Sigmoid colon (tissue), 7 donors: ENCODE results near the gene CNBP. TPM values are rescaled to one million over a fixed set of nuclear protein-coding genes. Genes with fewer than 3 reads are reported as not detected.

Experiments used
- DNase-seq: peaks from one replicate; pipeline ENCODE4 v3.0.0-alpha.2; 2019
- H3K27ac ChIP-seq, 4 donors: fragments of 200-600 bp; sonication (generic); one replicate each; pipeline ENCODE4 v1.5.1; 2016 to 2019; ENCODE audit warnings: mild to moderate bottlenecking in 1 of 4
- H3K27me3 ChIP-seq, 3 donors: fragments of 200-600 bp; sonication (generic); one replicate each; pipeline ENCODE4 v1.5.1; 2019; ENCODE audit warnings: mild to moderate bottlenecking in 1 of 3
- H3K36me3 ChIP-seq, 4 donors: fragments of 200-600 bp; sonication (generic); one replicate each; pipeline ENCODE4 v1.5.1; 2016 to 2019
- H3K4me1 ChIP-seq, 4 donors: fragments of 200-600 bp; sonication (generic); one replicate each; pipeline ENCODE4 v1.5.1; 2017 to 2019
- H3K4me3 ChIP-seq, 4 donors: fragments of 200-600 bp; sonication (generic); one replicate each; pipeline ENCODE4 v1.5.1; 2017 to 2019; ENCODE audit warnings: mild to moderate bottlenecking in 2 of 4, moderate library complexity in 1 of 4
- H3K9me3 ChIP-seq, 4 donors: fragments of 200-600 bp in 3 of 4; sonication (generic) in 3 of 4; one replicate each; pipeline versions ENCODE4 v1.5.1 to v1.6.1; 2013 to 2019
- CTCF ChIP-seq, 4 experiments: fragments of 450-650 bp in 3 of 4; fragments of 200-600 bp in 1 of 4; IDR thresholded peaks; one replicate each; pipeline ENCODE4 v1.5.1; 2016 to 2019; ENCODE audit warnings: antibody characterized with exemption in 4 of 4, mild to moderate bottlenecking in 3 of 4, moderate library complexity in 2 of 4
- EP300 ChIP-seq, 4 donors: sonication (generic); formaldehyde crosslinking; IDR thresholded peaks; one replicate each; pipeline ENCODE4 v1.6.1; 2017; ENCODE audit warnings: antibody characterized with exemption in 4 of 4
- POLR2A ChIP-seq, 2 donors: fragments of 450-650 bp; IDR thresholded peaks; one replicate each; pipeline ENCODE4 v1.6.1; 2016; ENCODE audit warnings: antibody characterized with exemption in 2 of 2, mild to moderate bottlenecking in 2 of 2, moderate library complexity in 2 of 2
- POLR2AphosphoS5 ChIP-seq, 4 donors: sonication (generic); formaldehyde crosslinking; IDR thresholded peaks; one replicate each; pipeline ENCODE4 v1.6.1; 2017; ENCODE audit warnings: antibody characterized with exemption in 4 of 4
- WGBS, 2 donors: extraction: QIAGEN DNeasy Blood & Tissue Kit; methylation state at CpG; one replicate each; pipeline ENCODE4 v1.1.7; 2013; 5-methylcytosine and 5-hydroxymethylcytosine counted together
- intact Hi-C: fragments of 100-400 bp; cut with DNase I; formaldehyde crosslinking; loops from one replicate; pipeline ENCODE4 v1.15.1; 2023
- polyA plus RNA-seq, 3 donors: library from polyadenylated mRNA; stranded (reverse); fragments of 200-250 nt; gene quantifications; one replicate each; pipeline ENCODE4 v1.2.3, GENCODE V29; 2013
- total RNA-seq, 4 donors: library from RNA; depleted of rRNA; stranded (reverse); fragments of >200 nt; gene quantifications; one replicate each; pipeline ENCODE4 v1.1.0, GENCODE V29; 2016
- donor health status: healthy with polysubstance abuse.
- donor health status: Bipolar disorder and iron deficiency.
- donor health status: healthy.

CNBP gene
- total and polyA plus RNA-seq, 7 donors = 251 to 687 (median 398) TPM

DNA sequence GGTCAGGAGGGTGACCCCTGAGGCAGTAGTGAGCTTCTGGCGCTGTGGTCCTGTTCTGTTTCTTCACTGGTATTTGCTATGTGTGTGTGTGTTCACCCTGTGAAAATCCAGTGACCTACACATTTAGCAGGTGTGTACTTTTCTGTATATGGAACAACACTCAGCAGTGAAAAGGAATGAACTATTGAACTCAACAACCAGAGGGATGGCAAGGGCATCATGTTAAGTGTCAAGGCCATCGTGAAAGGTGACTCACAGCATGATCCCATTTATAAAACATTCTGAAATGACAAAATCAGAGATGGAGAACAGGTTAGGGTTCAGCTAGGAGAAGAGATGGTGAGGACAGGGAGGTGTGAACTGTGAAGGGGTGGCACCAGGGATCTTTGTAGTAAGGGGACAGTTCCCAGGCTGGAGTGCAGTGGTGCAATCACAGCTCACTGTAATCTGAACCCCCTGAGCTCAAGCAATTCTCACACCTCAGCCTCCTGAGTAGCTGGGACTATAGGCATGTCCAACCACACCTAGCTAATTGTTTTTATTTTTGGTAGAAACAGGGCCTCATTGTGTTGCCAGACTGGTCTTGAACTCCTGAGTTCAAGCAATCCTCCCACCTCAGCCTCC, 52.1 kb downstream of the CNBP start:
- H3K4me3 ChIP-seq = no peak overlapping the region
- no peaks in the 10 kb centered on the region for H3K27me3 ChIP-seq
- H3K36me3 ChIP-seq = peaks cover 17 to 95% (median 63%) of the 10 kb centered on the region in 4 donors
- no peak for DNase-seq
- no peaks in the 10 kb centered on the region for H3K4me1 ChIP-seq
- H3K9me3 ChIP-seq = no peaks in the 10 kb centered on the region
- intact Hi-C loops = no loop called here
- TF ChIP-seq POLR2A (IDR thresholded peaks at IDR 0.05) = no peak
- TF ChIP-seq POLR2AphosphoS5 (IDR thresholded peaks at IDR 0.05) = no peak
- no peak for TF ChIP-seq EP300 (IDR thresholded peaks at IDR 0.05)
- TF ChIP-seq CTCF (IDR thresholded peaks at IDR 0.05) = no peak
- no peak overlapping the region for H3K27ac ChIP-seq
- WGBS, 2 donors = 84 to 91% methylated on average over 2 of the region's 2 CpGs

GRCh38 chr3:129130291-129130813, 53.3 kb downstream of the CNBP start:
- peaks cover 17 to 83% (median 58%) of the 10 kb centered on the region in 4 donors for H3K36me3 ChIP-seq
- H3K27ac ChIP-seq = no peak overlapping the region
- no peaks in the 10 kb centered on the region for H3K9me3 ChIP-seq
- no peak overlapping the region for H3K4me3 ChIP-seq
- no peaks in the 10 kb centered on the region for H3K27me3 ChIP-seq
- no peak for DNase-seq
- no peaks in the 10 kb centered on the region for H3K4me1 ChIP-seq
- 93 to 94% methylated on average over 13 of the region's 13 CpGs for WGBS, 2 donors
- intact Hi-C loops = no loop called here
- TF ChIP-seq POLR2AphosphoS5 (IDR thresholded peaks at IDR 0.05) (no peak), POLR2A (IDR thresholded peaks at IDR 0.05) (no peak), EP300 (IDR thresholded peaks at IDR 0.05) (no peak), CTCF (IDR thresholded peaks at IDR 0.05) (no peak)

DNA sequence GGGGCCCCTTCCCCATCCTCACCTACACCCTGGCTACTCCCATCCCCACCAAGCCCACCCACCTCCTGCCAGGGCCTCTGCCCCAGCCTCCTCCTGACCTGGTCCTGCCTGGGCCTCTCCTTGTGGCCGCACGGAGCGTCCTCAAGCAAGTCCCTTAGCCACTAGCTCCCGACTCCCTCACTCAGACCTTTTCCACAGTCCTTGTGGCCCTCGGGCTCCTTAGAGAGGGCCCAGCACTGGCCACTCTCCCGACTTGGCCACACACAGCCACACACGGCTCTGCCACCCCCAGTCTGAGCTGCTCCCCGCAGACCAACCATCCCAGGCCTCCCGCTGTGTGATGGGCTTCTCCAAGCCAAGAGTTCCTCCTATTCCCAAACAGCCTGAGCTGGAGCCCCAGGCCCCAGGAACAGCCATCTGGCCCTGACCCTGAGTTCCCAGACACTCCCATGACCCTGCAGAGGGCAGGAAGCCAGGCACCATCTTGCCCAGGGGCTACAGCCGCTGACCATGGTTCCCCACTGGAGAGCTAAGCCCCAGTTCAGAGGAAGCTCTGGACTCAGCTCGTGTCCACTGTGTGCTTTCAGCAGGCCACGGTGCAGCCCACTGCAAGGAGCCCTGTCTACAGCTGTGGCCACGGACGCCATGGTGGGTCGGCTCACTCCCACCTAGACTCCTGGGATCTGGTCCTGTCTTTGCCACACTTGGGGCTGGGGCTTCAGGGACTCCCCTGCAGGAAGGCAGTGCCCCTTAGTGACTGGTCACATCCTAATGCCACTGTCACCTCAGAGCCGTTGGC, 55.1 kb downstream of the CNBP start:
- H3K27me3 ChIP-seq = no peaks in the 10 kb centered on the region
- WGBS, 2 donors = 94 to 96% methylated on average over 16 of the region's 16 CpGs
- DNase-seq = no peak
- H3K27ac ChIP-seq = no peak overlapping the region
- H3K4me1 ChIP-seq = peaks cover 0 to 1% (median 0%) of the 10 kb centered on the region in 4 donors
- H3K9me3 ChIP-seq = no peaks in the 10 kb centered on the region
- H3K36me3 ChIP-seq = peaks cover 17 to 65% (median 40%) of the 10 kb centered on the region in 4 donors
- no peak overlapping the region for H3K4me3 ChIP-seq
- TF ChIP-seq POLR2A (IDR thresholded peaks at IDR 0.05) (no peak), EP300 (IDR thresholded peaks at IDR 0.05) (no peak), CTCF (IDR thresholded peaks at IDR 0.05) (no peak), POLR2AphosphoS5 (IDR thresholded peaks at IDR 0.05) (no peak)
- intact Hi-C loops = no loop called here

DNA sequence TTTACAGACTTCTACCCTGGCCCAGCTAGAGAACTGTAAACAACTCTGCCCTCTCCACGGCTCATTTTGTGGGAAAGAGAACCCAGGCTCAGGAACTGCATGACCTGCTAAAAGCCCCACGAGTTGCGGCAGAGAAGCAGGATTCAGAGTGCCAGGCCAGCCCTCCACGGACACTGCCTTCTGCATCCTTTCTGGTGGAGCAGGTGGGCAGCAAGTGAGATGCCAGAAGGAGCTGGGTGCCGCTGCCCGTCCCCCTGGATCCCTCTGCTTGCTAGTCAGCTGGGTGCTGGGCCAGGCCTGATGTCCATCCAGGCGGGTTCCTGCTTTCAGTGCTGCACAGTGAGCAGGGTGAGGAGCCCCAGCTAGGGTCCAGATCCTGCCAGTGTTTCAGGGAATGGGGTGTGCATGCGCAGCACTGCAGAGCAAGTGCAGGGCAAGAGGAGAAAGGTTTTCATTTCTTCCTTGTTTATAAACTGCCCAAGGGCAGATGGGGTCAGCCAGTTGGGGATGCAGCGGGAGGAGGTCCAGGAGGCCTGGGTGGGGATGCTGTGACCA, 56.9 kb downstream of the CNBP start:
- WGBS, 2 donors = 86 to 87% methylated on average over 9 of the region's 9 CpGs
- no peak overlapping the region for H3K27ac ChIP-seq
- H3K36me3 ChIP-seq = peaks cover 6 to 47% (median 24%) of the 10 kb centered on the region in 4 donors
- no peak overlapping the region for H3K4me3 ChIP-seq
- H3K4me1 ChIP-seq = peaks cover 0 to 10% (median 6%) of the 10 kb centered on the region in 4 donors
- H3K9me3 ChIP-seq = no peaks in the 10 kb centered on the region
- TF ChIP-seq POLR2AphosphoS5 (IDR thresholded peaks at IDR 0.05) (no peak), CTCF (IDR thresholded peaks at IDR 0.05) (no peak), POLR2A (IDR thresholded peaks at IDR 0.05) (no peak), EP300 (IDR thresholded peaks at IDR 0.05) (no peak)
- no peak for DNase-seq
- no peaks in the 10 kb centered on the region for H3K27me3 ChIP-seq
- intact Hi-C loops = no loop called here
